ENCODE data around the gene MRPL58.
"Not testable (repeated sequence)": the region's sequence is repeated elsewhere in the genome, so short reads cannot be mapped to it uniquely, and the experiment has no call there.

Gene MRPL58

DNA sequence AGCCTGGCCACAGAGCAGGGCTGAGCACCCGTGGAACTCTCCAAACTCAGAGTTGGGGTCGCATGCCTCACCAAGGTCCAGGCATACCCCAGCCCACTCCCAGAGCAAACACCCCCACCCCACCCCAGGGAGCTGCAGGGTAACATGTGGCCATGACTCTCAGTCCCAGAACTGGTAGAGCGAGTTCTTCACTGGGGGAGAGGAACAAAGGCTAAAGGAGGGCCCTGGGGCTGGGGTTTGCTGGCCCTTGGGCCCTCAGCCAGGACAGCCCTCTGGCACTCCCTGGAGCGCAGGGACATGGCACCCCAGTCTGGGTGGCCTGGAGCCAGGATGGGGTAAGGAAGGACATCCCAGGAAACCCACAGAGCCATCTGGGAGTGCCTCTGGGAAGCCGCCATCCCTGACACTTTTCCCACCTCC, 44.1 kb upstream of the MRPL58 start:
- H2BK12ac ChIP-seq (ENCODE audit: low read length) = peak overlapping the region; percentile 7
- H3K18ac ChIP-seq (ENCODE audit: low read length) = peak overlapping the region; percentile 0
- H2AK5ac ChIP-seq (ENCODE audit: low read length) = peak overlapping the region; percentile 8
- no peak overlapping the region for H3K9ac ChIP-seq (ENCODE audit: low read length)
- H2AFZ ChIP-seq (ENCODE audit: insufficient read depth, low read length, poor library complexity) = no peak overlapping the region
- WGBS (ENCODE audit: extremely low coverage, insufficient coverage, insufficient read length) = no CpG with 5 or more reads among the region's 5 CpGs
- no peak overlapping the region for H3K4me3 ChIP-seq (ENCODE audit: low read depth, low read length)
- H3K4me2 ChIP-seq (ENCODE audit: low read length) = peak overlapping the region; percentile 28
- H3K23ac ChIP-seq (ENCODE audit: low read length) = no peak overlapping the region
- no peaks in the 10 kb centered on the region for H3K36me3 ChIP-seq (ENCODE audit: control insufficient read depth in 1 of 2, insufficient read depth in 2 of 2, low read length in 2 of 2)
- H3K9me3 ChIP-seq (ENCODE audit: insufficient read depth, low read depth, low read length) = peaks cover 4% of the 10 kb centered on the region
- H3K4ac ChIP-seq (ENCODE audit: low read depth, low read length) = peak overlapping the region; percentile 24
- peak overlapping the region; percentile 33 for H2BK5ac ChIP-seq (ENCODE audit: low read depth, low read length, poor library complexity)
- H3K4me1 ChIP-seq (ENCODE audit: control insufficient read depth in 1 of 2, insufficient read depth in 2 of 2, low read length in 2 of 2) = peaks cover 29 to 33% of the 10 kb centered on the region in 2 experiments
- no peak overlapping the region for H3K27ac ChIP-seq (ENCODE audit: low read depth, low read length)
- H3K79me2 ChIP-seq (ENCODE audit: control insufficient read depth, insufficient read depth, low read length, poor library complexity) = no peaks in the 10 kb centered on the region
- peak overlapping the region; percentile 20 for H4K8ac ChIP-seq (ENCODE audit: low read depth, low read length)
- peak overlapping the region; percentile 10 for H2BK120ac ChIP-seq (ENCODE audit: insufficient read depth, low read length, poor library complexity)
- H3K27me3 ChIP-seq (ENCODE audit: insufficient read depth, low read length) = peaks cover 9% of the 10 kb centered on the region
- peaks cover 12% of the 10 kb centered on the region for H3K79me1 ChIP-seq (ENCODE audit: low read length)
- H3K14ac ChIP-seq (ENCODE audit: low read length) = peak overlapping the region; percentile 5
- peak overlapping the region; percentile 45 for H4K91ac ChIP-seq (ENCODE audit: low read depth, low read length)
- DNase-seq = peak; percentile 60 to 76
- no peak overlapping the region for H4K12ac ChIP-seq (ENCODE audit: low read depth, low read length)

- H2BK12ac ChIP-seq (ENCODE audit: low read length); H2BK120ac ChIP-seq (ENCODE audit: insufficient read depth, low read length, poor library complexity); H2AFZ ChIP-seq (ENCODE audit: insufficient read depth, low read length, poor library complexity); H3K4ac ChIP-seq (ENCODE audit: low read depth, low read length); H3K23ac ChIP-seq (ENCODE audit: low read length); DNase-seq; H3K4me2 ChIP-seq (ENCODE audit: low read length); H2AK5ac ChIP-seq (ENCODE audit: low read length); H3K79me2 ChIP-seq (ENCODE audit: control insufficient read depth, insufficient read depth, low read length, poor library complexity); H3K18ac ChIP-seq (ENCODE audit: low read length); H4K12ac ChIP-seq (ENCODE audit: low read depth, low read length); H3K9me3 ChIP-seq (ENCODE audit: insufficient read depth, low read depth, low read length); H4K8ac ChIP-seq (ENCODE audit: low read depth, low read length); H3K27me3 ChIP-seq (ENCODE audit: insufficient read depth, low read length); H4K91ac ChIP-seq (ENCODE audit: low read depth, low read length); H3K14ac ChIP-seq (ENCODE audit: low read length); H3K27ac ChIP-seq (ENCODE audit: low read depth, low read length); H3K36me3 ChIP-seq (ENCODE audit: control insufficient read depth in 1 of 2, insufficient read depth in 2 of 2, low read length in 2 of 2); H3K4me3 ChIP-seq (ENCODE audit: low read depth, low read length); H3K9ac ChIP-seq (ENCODE audit: low read length); H2BK5ac ChIP-seq (ENCODE audit: low read depth, low read length, poor library complexity): not testable (repeated sequence)
- no CpG with 5 or more reads among the region's 5 CpGs for WGBS (ENCODE audit: extremely low coverage, insufficient coverage, insufficient read length)
- Histone ChIP-seq H3K79me1 (ENCODE audit: low read length) (peaks cover 12% of the 10 kb centered on the region), H3K4me1 (ENCODE audit: control insufficient read depth in 1 of 2, insufficient read depth in 2 of 2, low read length in 2 of 2) (peaks cover 29 to 33% of the 10 kb centered on the region in 2 experiments)
These were observed 43.0 kb upstream of the MRPL58 start for GRCh38 chr17:74969501-74969900.

- H3K4ac ChIP-seq (ENCODE audit: low read depth, low read length) = no peak overlapping the region
- no peak overlapping the region for H4K91ac ChIP-seq (ENCODE audit: low read depth, low read length)
- no CpG with 5 or more reads among the region's 3 CpGs for WGBS (ENCODE audit: extremely low coverage, insufficient coverage, insufficient read length)
- no peak overlapping the region for H2BK12ac ChIP-seq (ENCODE audit: low read length)
- no peak overlapping the region for H3K23ac ChIP-seq (ENCODE audit: low read length)
- no peak overlapping the region for H2AK5ac ChIP-seq (ENCODE audit: low read length)
- no peaks in the 10 kb centered on the region for H3K36me3 ChIP-seq (ENCODE audit: control insufficient read depth in 1 of 2, insufficient read depth in 2 of 2, low read length in 2 of 2)
- no peak overlapping the region for H2BK120ac ChIP-seq (ENCODE audit: insufficient read depth, low read length, poor library complexity)
- no peak overlapping the region for H3K4me2 ChIP-seq (ENCODE audit: low read length)
- no peak overlapping the region for H4K8ac ChIP-seq (ENCODE audit: low read depth, low read length)
- no peak overlapping the region for H3K4me3 ChIP-seq (ENCODE audit: low read depth, low read length)
- no peak overlapping the region for H2BK5ac ChIP-seq (ENCODE audit: low read depth, low read length, poor library complexity)
- no peak overlapping the region for H4K12ac ChIP-seq (ENCODE audit: low read depth, low read length)
- H3K9ac ChIP-seq (ENCODE audit: low read length) = no peak overlapping the region
- no peak overlapping the region for H2AFZ ChIP-seq (ENCODE audit: insufficient read depth, low read length, poor library complexity)
- H3K27me3 ChIP-seq (ENCODE audit: insufficient read depth, low read length) = peaks cover 9% of the 10 kb centered on the region
- no peak overlapping the region for H3K18ac ChIP-seq (ENCODE audit: low read length)
- H3K27ac ChIP-seq (ENCODE audit: low read depth, low read length) = no peak overlapping the region
- H3K4me1 ChIP-seq (ENCODE audit: control insufficient read depth in 1 of 2, insufficient read depth in 2 of 2, low read length in 2 of 2) = peaks cover 29 to 33% of the 10 kb centered on the region in 2 experiments
- no peak for DNase-seq
- H3K79me2 ChIP-seq (ENCODE audit: control insufficient read depth, insufficient read depth, low read length, poor library complexity) = no peaks in the 10 kb centered on the region
- H3K79me1 ChIP-seq (ENCODE audit: low read length) = peaks cover 12% of the 10 kb centered on the region
- no peaks in the 10 kb centered on the region for H3K9me3 ChIP-seq (ENCODE audit: insufficient read depth, low read depth, low read length)
- no peak overlapping the region for H3K14ac ChIP-seq (ENCODE audit: low read length)
These were observed 42.1 kb upstream of the MRPL58 start for GRCh38 chr17:74970395-74970794.

DNA sequence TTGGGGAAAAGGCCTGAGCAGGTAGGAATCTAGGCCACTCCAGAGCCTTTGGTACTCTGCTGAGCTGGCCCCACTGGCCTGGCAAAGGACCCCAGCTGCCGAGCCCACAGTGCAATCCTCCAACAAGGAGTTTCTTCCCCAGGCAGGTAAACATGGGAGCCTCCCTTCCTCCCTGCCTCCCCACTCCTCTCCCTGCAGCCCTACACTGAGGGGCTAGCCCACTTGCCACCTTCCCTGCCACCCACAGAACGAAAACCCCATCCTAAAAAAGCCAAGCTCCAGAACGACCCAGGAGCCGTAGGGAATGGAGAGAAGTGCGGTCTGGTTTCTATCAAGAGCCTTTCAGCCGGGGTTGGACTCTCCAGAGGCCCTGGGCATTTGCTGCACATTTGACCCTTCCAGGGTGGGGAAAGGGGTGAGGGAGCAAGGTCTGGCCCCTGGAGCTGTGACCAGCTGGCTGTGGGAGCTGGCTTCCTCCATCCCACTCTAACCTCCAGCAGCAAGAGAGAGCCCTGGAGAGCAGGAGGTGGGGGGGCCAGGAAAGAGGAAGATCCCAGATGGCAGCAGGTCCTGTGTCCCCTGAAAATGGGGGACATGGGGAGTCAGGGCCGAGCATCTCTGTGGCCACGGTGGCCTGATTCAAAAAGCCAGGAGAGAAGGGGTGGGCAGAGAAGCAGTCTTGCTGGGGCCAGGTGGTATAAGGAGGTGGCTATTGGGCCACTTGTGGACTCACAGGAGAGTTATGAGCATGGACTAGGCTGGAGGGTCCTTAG, 41.2 kb upstream of the MRPL58 start:
- WGBS (ENCODE audit: extremely low coverage, insufficient coverage, insufficient read length) = no CpG with 5 or more reads among the region's 8 CpGs
- Histone ChIP-seq H3K79me1 (ENCODE audit: low read length) (peaks cover 12% of the 10 kb centered on the region), H3K36me3 (ENCODE audit: control insufficient read depth in 1 of 2, insufficient read depth in 2 of 2, low read length in 2 of 2) (no peaks in the 10 kb centered on the region), H3K4me1 (ENCODE audit: control insufficient read depth in 1 of 2, insufficient read depth in 2 of 2, low read length in 2 of 2) (peaks cover 29 to 33% of the 10 kb centered on the region in 2 experiments), H4K8ac (ENCODE audit: low read depth, low read length) (peak overlapping the region; percentile 57), H2BK120ac (ENCODE audit: insufficient read depth, low read length, poor library complexity) (peak overlapping the region; percentile 56), H3K27ac (ENCODE audit: low read depth, low read length) (no peak overlapping the region), H2AFZ (ENCODE audit: insufficient read depth, low read length, poor library complexity) (no peak overlapping the region), H3K14ac (ENCODE audit: low read length) (peak overlapping the region; percentile 53), H2BK12ac (ENCODE audit: low read length) (peak overlapping the region; percentile 80), H3K4me3 (ENCODE audit: low read depth, low read length) (no peak overlapping the region), H3K79me2 (ENCODE audit: control insufficient read depth, insufficient read depth, low read length, poor library complexity) (no peaks in the 10 kb centered on the region), H2BK5ac (ENCODE audit: low read depth, low read length, poor library complexity) (peak overlapping the region; percentile 41), H4K12ac (ENCODE audit: low read depth, low read length) (peak overlapping the region; percentile 49), H4K91ac (ENCODE audit: low read depth, low read length) (peak overlapping the region; percentile 39), H3K9ac (ENCODE audit: low read length) (no peak overlapping the region), H2AK5ac (ENCODE audit: low read length) (peak overlapping the region; percentile 39), H3K18ac (ENCODE audit: low read length) (peak overlapping the region; percentile 70), H3K27me3 (ENCODE audit: insufficient read depth, low read length) (peaks cover 9% of the 10 kb centered on the region), H3K9me3 (ENCODE audit: insufficient read depth, low read depth, low read length) (no peaks in the 10 kb centered on the region), H3K23ac (ENCODE audit: low read length) (no peak overlapping the region), H3K4me2 (ENCODE audit: low read length) (peak overlapping the region; percentile 87), H3K4ac (ENCODE audit: low read depth, low read length) (no peak overlapping the region)
- DNase-seq = no peak
